ENCODE results near the gene RALGAPA2. TPM values are rescaled to one million over a fixed set of nuclear protein-coding genes. Genes with fewer than 3 reads are reported as not detected.

Gene RALGAPA2
- total and polyA plus RNA-seq, 8 donors, result 9.6 to 41.7 (median 24.5) TPM

- no peak overlapping the region for H3K27ac ChIP-seq
- peaks cover 0 to 9% (median 6%) of the 10 kb centered on the region in 3 donors for H3K36me3 ChIP-seq
- H3K27me3 ChIP-seq, result no peaks in the 10 kb centered on the region
- DNase-seq (no peak), FAIRE-seq (no peak), ATAC-seq (peak in 1 of 4 donors; percentile 47)
- WGBS, 2 donors, result 91 to 97% methylated on average over 1 of the region's 1 CpG
- H3K4me3 ChIP-seq, result no peak overlapping the region
- intact Hi-C loops (cut with DNase I), result no loop called here
- H3K9me3 ChIP-seq, result no peaks in the 10 kb centered on the region
- no peak for TF ChIP-seq CTCF (IDR thresholded peaks at IDR 0.05)
- H3K4me1 ChIP-seq, result peaks cover 0 to 4% (median 0%) of the 10 kb centered on the region in 3 donors
Observed at GRCh38 chr20:20521736-20522135, 190.7 kb downstream of the RALGAPA2 start.

DNA sequence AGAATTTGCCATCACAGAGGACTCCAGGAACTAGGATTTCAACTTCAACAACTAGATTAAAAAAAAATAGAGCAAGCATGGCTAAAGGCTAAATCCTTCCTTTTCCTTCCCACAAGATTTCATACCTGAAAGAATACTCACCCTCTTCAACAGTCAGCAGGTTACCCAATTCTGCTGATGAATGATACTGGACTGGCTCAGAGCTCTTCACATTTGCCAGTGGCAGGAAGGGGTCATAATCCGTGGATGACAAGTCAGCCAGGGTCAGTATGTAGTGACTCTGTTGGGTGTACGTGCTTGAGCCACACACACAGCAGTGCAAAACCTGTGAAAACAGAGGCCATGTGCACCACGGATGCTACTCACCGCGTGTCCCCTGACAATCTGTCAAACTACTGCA lies 191.7 kb downstream of the RALGAPA2 start:
- no peak for TF ChIP-seq CTCF (IDR thresholded peaks at IDR 0.05)
- DNase-seq (no peak), FAIRE-seq (no peak), ATAC-seq (peak in 2 of 4 donors; percentile 20 to 47)
- no peak overlapping the region for H3K27ac ChIP-seq
- H3K4me1 ChIP-seq, result peaks cover 0 to 4% (median 0%) of the 10 kb centered on the region in 3 donors
- H3K27me3 ChIP-seq, result no peaks in the 10 kb centered on the region
- intact Hi-C loops (cut with DNase I), result no loop called here
- no peak overlapping the region for H3K4me3 ChIP-seq
- H3K9me3 ChIP-seq, result no peaks in the 10 kb centered on the region
- H3K36me3 ChIP-seq, result peaks cover 0 to 9% (median 6%) of the 10 kb centered on the region in 3 donors
- WGBS, 2 donors, result 89 to 94% methylated on average over 5 of the region's 5 CpGs

GRCh38 chr20:20519269-20519668 lies 193.2 kb downstream of the RALGAPA2 start:
- Histone ChIP-seq H3K4me1 (peaks cover 0 to 4% (median 0%) of the 10 kb centered on the region in 3 donors), H3K9me3 (no peaks in the 10 kb centered on the region), H3K36me3 (peaks cover 2 to 17% (median 9%) of the 10 kb centered on the region in 3 donors), H3K27me3 (no peaks in the 10 kb centered on the region), H3K27ac (no peak overlapping the region), H3K4me3 (no peak overlapping the region)
- ATAC-seq, result no peak
- no peak for DNase-seq
- TF ChIP-seq CTCF (IDR thresholded peaks at IDR 0.05), result no peak
- FAIRE-seq, result no peak
- intact Hi-C loops (cut with DNase I), result no loop called here

GRCh38 chr20:20518263-20518662 lies 194.2 kb downstream of the RALGAPA2 start:
- intact Hi-C loops (cut with DNase I), result no loop called here

More at GRCh38 chr20:20518263-20518662, 194.2 kb downstream of the RALGAPA2 start:
- H3K27me3 ChIP-seq, result no peaks in the 10 kb centered on the region
- no peak overlapping the region for H3K4me3 ChIP-seq
- ATAC-seq (no peak), FAIRE-seq (no peak), DNase-seq (no peak)
- H3K27ac ChIP-seq, result no peak overlapping the region
- 91 to 98% methylated on average over 8 of the region's 8 CpGs for WGBS, 2 donors
- H3K9me3 ChIP-seq, result no peaks in the 10 kb centered on the region
- peaks cover 0 to 4% (median 0%) of the 10 kb centered on the region in 3 donors for H3K4me1 ChIP-seq
- peaks cover 2 to 25% (median 9%) of the 10 kb centered on the region in 3 donors for H3K36me3 ChIP-seq
- TF ChIP-seq CTCF (IDR thresholded peaks at IDR 0.05), result no peak

Data from pancreas (tissue), 10 donors.